Regular cardiac myocyte (primary cell): Measurements from ENCODE around the gene SLC24A2. TPM values are rescaled to one million over a fixed set of nuclear protein-coding genes. Genes with fewer than 3 reads are reported as not detected.

Experiments
- total RNA-seq: library from RNA; depleted of rRNA; stranded (reverse); fragments of >200 nt; gene quantifications from 2 replicates; pipeline ENCODE4 v1.2.3, GENCODE V29; 2014

SLC24A2 gene
- total RNA-seq = not detected in 2 replicates

DNA sequence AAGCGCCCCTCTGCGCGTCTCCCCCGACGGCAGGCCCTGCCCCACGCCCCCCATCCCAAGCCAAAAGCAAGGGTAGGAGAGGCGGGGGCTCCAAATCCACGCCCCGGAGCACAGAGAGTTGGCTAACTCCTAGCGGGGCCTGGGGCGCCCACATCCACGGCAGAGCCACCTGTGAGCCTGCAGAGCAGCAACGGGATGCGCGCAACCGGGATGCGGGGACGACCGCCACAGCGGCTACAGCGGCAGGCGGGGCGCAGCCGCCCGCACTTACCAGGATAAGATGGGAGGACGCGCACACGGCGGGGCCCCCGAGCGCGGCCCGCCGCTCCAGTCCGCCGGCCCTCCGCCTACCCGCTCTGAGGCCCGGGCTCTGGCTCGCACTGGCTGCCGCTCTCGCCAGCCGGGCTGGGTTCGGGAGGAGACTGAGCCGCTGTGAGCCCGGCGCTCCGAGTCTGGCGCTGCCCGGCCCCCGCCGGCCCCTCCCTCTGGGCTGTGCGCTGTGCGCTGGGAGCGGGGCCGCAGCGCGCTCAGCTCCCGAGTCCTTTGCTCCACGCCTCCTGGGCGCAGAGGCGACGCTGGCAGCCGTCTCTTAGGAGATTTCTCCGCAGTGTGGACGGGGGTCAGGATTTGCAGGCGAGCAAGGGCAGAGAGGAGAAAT is at the start of gene SLC24A2:
Gene SLC24A2, minus strand, starts transcription at position 424 of the 658 bp plus-strand sequence.

